Activated CD8-positive, alpha-beta T cell treated with anti-CD3 and anti-CD28 coated beads for 36 hours (primary cell): ENCODE results near the gene ABCC6. TPM values are rescaled to one million over a fixed set of nuclear protein-coding genes. Genes with fewer than 3 reads are reported as not detected.
A peak's percentile ranks its signal among the peaks of the same experiment; 100 is the strongest.
"Not testable (repeated sequence)": the region's sequence is repeated elsewhere in the genome, so short reads cannot be mapped to it uniquely, and the experiment has no call there.

ENCODE experiments used
- ATAC-seq: fragments of 200-7000 bp; cut with Tn5 transposase; one replicate; pipeline ENCODE4 v1.10.0; 2021; ENCODE audit warnings: mild to moderate bottlenecking, moderate library complexity
- CTCF ChIA-PET: fragments of 350-600 bp; sonication (Branson Sonifier 250); formaldehyde crosslinking; loops from one replicate; lab custom pipeline; 2021; ENCODE audit warnings: antibody characterized with exemption; lab: Charles Lee
- POLR2A ChIA-PET: fragments of 350-600 bp; sonication (Branson Sonifier 250); formaldehyde crosslinking; loops from one replicate; lab custom pipeline; 2021; ENCODE audit warnings: antibody characterized with exemption; lab: Charles Lee
- DNase-seq: peaks from one replicate; pipeline ENCODE4 v3.0.0-alpha.2; 2020
- H3K27ac Mint-ChIP-seq: one replicate; pipeline ENCODE4 v1.8.0; 2021; ENCODE audit warnings: mild to moderate bottlenecking, mixed read lengths
- H3K27me3 Mint-ChIP-seq: one replicate; pipeline ENCODE4 v1.8.0; 2021; ENCODE audit warnings: mixed read lengths
- H3K36me3 Mint-ChIP-seq: one replicate; pipeline ENCODE4 v1.8.0; 2021; ENCODE audit warnings: low read depth, mixed read lengths
- H3K4me1 Mint-ChIP-seq: one replicate; pipeline ENCODE4 v1.8.0; 2021; ENCODE audit warnings: low read depth, mixed read lengths
- H3K4me3 Mint-ChIP-seq: one replicate; pipeline ENCODE4 v1.8.0; 2021; ENCODE audit warnings: mild to moderate bottlenecking, moderate library complexity, mixed read lengths
- H3K9me3 Mint-ChIP-seq: one replicate; pipeline ENCODE4 v1.8.0; 2021; ENCODE audit warnings: mixed read lengths
- intact Hi-C: fragments of 100-400 bp; cut with micrococcal nuclease; formaldehyde crosslinking; loops from one replicate; pipeline ENCODE4 v1.10.0; 2022
- total RNA-seq, 2 experiments: library from RNA; stranded (reverse); gene quantifications; one replicate each; pipeline ENCODE4 v1.2.3, GENCODE V29; 2021

Gene ABCC6
- not detected for total RNA-seq

- intact Hi-C loops, H3K4me1 Mint-ChIP-seq, DNase-seq, H3K27me3 Mint-ChIP-seq, CTCF ChIA-PET, H3K27ac Mint-ChIP-seq, H3K36me3 Mint-ChIP-seq, H3K9me3 Mint-ChIP-seq, POLR2A ChIA-PET, H3K4me3 Mint-ChIP-seq: not testable (repeated sequence)
- ATAC-seq = peak; percentile 64
Measured at GRCh38 chr16:16222850-16223661, at the start of gene ABCC6. Gene ABCC6 (minus strand): TSS chr16:16223494. CDS start chr16:16223434, 60 bp downstream.

- intact Hi-C loops = not testable (repeated sequence)
Measured at GRCh38 chr16:16272573-16273221, 49.4 kb upstream of the ABCC6 start.

GRCh38 chr16:16271658-16272057 is 48.4 kb upstream of the ABCC6 start:
- H3K9me3 Mint-ChIP-seq, intact Hi-C loops, DNase-seq, H3K36me3 Mint-ChIP-seq, H3K4me3 Mint-ChIP-seq, H3K27ac Mint-ChIP-seq, CTCF ChIA-PET, H3K27me3 Mint-ChIP-seq, H3K4me1 Mint-ChIP-seq, ATAC-seq, POLR2A ChIA-PET: not testable (repeated sequence)

More at GRCh38 chr16:16272573-16273221, 49.4 kb upstream of the ABCC6 start:
- CTCF ChIA-PET, H3K4me3 Mint-ChIP-seq, H3K4me1 Mint-ChIP-seq, H3K36me3 Mint-ChIP-seq, H3K27ac Mint-ChIP-seq, POLR2A ChIA-PET, H3K9me3 Mint-ChIP-seq, ATAC-seq, H3K27me3 Mint-ChIP-seq, DNase-seq: not testable (repeated sequence)

- H3K4me1 Mint-ChIP-seq, H3K36me3 Mint-ChIP-seq, CTCF ChIA-PET, H3K9me3 Mint-ChIP-seq, POLR2A ChIA-PET, ATAC-seq, H3K4me3 Mint-ChIP-seq, H3K27me3 Mint-ChIP-seq, H3K27ac Mint-ChIP-seq, intact Hi-C loops, DNase-seq: not testable (repeated sequence)
Measured at GRCh38 chr16:16268185-16268808, 45.0 kb upstream of the ABCC6 start.

GRCh38 chr16:16267708-16268107 is 44.4 kb upstream of the ABCC6 start:
- H3K4me1 Mint-ChIP-seq, DNase-seq, intact Hi-C loops, CTCF ChIA-PET, H3K27me3 Mint-ChIP-seq, H3K36me3 Mint-ChIP-seq, H3K27ac Mint-ChIP-seq, POLR2A ChIA-PET, H3K9me3 Mint-ChIP-seq, H3K4me3 Mint-ChIP-seq, ATAC-seq: not testable (repeated sequence)

- ATAC-seq, intact Hi-C loops, H3K27ac Mint-ChIP-seq, H3K36me3 Mint-ChIP-seq, H3K27me3 Mint-ChIP-seq, H3K9me3 Mint-ChIP-seq, H3K4me3 Mint-ChIP-seq, DNase-seq, POLR2A ChIA-PET, CTCF ChIA-PET, H3K4me1 Mint-ChIP-seq: not testable (repeated sequence)
Measured at GRCh38 chr16:16265044-16265443, 41.8 kb upstream of the ABCC6 start.

- ATAC-seq, H3K27me3 Mint-ChIP-seq, POLR2A ChIA-PET, intact Hi-C loops, DNase-seq, H3K4me1 Mint-ChIP-seq, H3K4me3 Mint-ChIP-seq, H3K9me3 Mint-ChIP-seq, CTCF ChIA-PET, H3K36me3 Mint-ChIP-seq, H3K27ac Mint-ChIP-seq: not testable (repeated sequence)
Measured at GRCh38 chr16:16263947-16264346, 40.7 kb upstream of the ABCC6 start.

- H3K9me3 Mint-ChIP-seq, intact Hi-C loops: not testable (repeated sequence)
Measured at GRCh38 chr16:16262954-16263555, 39.8 kb upstream of the ABCC6 start.

GRCh38 chr16:16259971-16260370 is 36.7 kb upstream of the ABCC6 start:
- H3K9me3 Mint-ChIP-seq, intact Hi-C loops, H3K27me3 Mint-ChIP-seq, ATAC-seq, H3K27ac Mint-ChIP-seq, CTCF ChIA-PET, H3K4me1 Mint-ChIP-seq, DNase-seq, POLR2A ChIA-PET, H3K4me3 Mint-ChIP-seq, H3K36me3 Mint-ChIP-seq: not testable (repeated sequence)

More at GRCh38 chr16:16262954-16263555, 39.8 kb upstream of the ABCC6 start:
- H3K27ac Mint-ChIP-seq, POLR2A ChIA-PET, DNase-seq, ATAC-seq, CTCF ChIA-PET, H3K4me1 Mint-ChIP-seq, H3K4me3 Mint-ChIP-seq, H3K27me3 Mint-ChIP-seq, H3K36me3 Mint-ChIP-seq: not testable (repeated sequence)

GRCh38 chr16:16258822-16259221 is 35.5 kb upstream of the ABCC6 start:
- H3K27me3 Mint-ChIP-seq, DNase-seq, POLR2A ChIA-PET, H3K27ac Mint-ChIP-seq, H3K9me3 Mint-ChIP-seq, H3K4me1 Mint-ChIP-seq, H3K4me3 Mint-ChIP-seq, CTCF ChIA-PET, ATAC-seq, intact Hi-C loops, H3K36me3 Mint-ChIP-seq: not testable (repeated sequence)

- H3K4me3 Mint-ChIP-seq, H3K4me1 Mint-ChIP-seq, H3K27me3 Mint-ChIP-seq, H3K27ac Mint-ChIP-seq, CTCF ChIA-PET, H3K9me3 Mint-ChIP-seq, POLR2A ChIA-PET, intact Hi-C loops, H3K36me3 Mint-ChIP-seq: not testable (repeated sequence)
- DNase-seq = peak; percentile 1
- peak; percentile 27 for ATAC-seq
Measured at GRCh38 chr16:16257301-16257923, 34.1 kb upstream of the ABCC6 start.
